ENCODE results near the gene SLC18B1. TPM values are rescaled to one million over a fixed set of nuclear protein-coding genes. Genes with fewer than 3 reads are reported as not detected.

SLC18B1 gene
- total RNA-seq, 1 donor, result 6.9 TPM

DNA sequence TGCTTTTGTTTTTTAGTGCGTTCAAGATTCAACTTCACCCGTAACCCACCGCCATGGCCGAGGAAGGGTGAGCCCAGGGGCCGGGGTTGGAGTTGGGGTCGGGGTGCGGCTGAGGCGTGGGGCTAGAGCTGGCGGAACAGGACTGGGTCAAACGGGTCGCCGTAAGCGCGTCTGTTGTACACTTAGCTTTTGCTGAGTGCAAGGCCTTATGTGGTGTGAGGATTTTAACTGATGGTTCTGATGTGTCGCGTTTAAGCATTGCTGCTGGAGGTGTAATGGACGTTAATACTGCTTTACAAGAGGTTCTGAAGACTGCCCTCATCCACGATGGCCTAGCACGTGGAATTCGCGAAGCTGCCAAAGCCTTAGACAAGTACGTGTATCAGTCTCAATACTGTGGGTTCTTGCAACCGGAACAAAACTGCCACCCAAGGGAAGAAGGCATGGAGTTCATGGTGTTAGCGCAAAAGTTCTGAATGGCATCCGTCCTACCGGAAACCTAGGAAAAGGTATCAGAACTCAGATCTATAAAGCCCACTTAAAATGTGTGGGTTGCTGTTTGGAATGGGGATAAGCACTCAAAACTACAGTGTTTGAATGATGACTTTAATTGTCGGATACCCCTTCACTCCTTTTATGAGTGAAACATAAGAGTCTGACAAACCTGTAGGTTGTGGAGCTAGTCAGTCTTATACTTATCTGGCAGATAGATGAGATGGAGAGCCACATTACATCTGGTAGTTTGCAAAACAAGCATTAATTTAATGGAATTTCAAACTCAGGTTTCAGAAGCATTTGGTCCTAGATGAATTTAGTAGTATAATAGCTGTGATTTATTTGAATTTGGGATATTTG lies 16.5 kb upstream of the SLC18B1 start:
- peak overlapping the region; percentile 93 for H3K4me2 ChIP-seq (ENCODE audit: insufficient read depth, low read length)
- H3K79me2 ChIP-seq (ENCODE audit: insufficient read depth, low read length), result peaks cover 24% of the 10 kb centered on the region
- no peak for DNase-seq (ENCODE audit: insufficient read length, low spot score, missing footprints)
- peaks cover 45% of the 10 kb centered on the region for H3K36me3 ChIP-seq (ENCODE audit: insufficient read depth, low read length)
- peak overlapping the region; percentile 85 for H3K4me3 ChIP-seq (ENCODE audit: insufficient read depth, low read length)
- peaks cover 40% of the 10 kb centered on the region for H3K4me1 ChIP-seq (ENCODE audit: insufficient read depth, low read length)
- no peak overlapping the region for H2AFZ ChIP-seq (ENCODE audit: low read length)
- H3K27ac ChIP-seq (ENCODE audit: low read depth, low read length), result peak overlapping the region; percentile 83
- H3K27me3 ChIP-seq (ENCODE audit: insufficient read depth, low read length), result peaks cover 17% of the 10 kb centered on the region
- no peaks in the 10 kb centered on the region for H3K9me3 ChIP-seq (ENCODE audit: low read depth, low read length)
- peaks cover 49% of the 10 kb centered on the region for H4K20me1 ChIP-seq (ENCODE audit: insufficient read depth, low read length)
- TF ChIP-seq, protein P1, sequence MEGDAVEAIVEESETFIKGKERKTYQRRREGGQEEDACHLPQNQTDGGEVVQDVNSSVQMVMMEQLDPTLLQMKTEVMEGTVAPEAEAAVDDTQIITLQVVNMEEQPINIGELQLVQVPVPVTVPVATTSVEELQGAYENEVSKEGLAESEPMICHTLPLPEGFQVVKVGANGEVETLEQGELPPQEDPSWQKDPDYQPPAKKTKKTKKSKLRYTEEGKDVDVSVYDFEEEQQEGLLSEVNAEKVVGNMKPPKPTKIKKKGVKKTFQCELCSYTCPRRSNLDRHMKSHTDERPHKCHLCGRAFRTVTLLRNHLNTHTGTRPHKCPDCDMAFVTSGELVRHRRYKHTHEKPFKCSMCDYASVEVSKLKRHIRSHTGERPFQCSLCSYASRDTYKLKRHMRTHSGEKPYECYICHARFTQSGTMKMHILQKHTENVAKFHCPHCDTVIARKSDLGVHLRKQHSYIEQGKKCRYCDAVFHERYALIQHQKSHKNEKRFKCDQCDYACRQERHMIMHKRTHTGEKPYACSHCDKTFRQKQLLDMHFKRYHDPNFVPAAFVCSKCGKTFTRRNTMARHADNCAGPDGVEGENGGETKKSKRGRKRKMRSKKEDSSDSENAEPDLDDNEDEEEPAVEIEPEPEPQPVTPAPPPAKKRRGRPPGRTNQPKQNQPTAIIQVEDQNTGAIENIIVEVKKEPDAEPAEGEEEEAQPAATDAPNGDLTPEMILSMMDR (IDR thresholded peaks at IDR 0.05; ENCODE audit: extremely low read depth, low read depth, low read length), result no peak

DNA sequence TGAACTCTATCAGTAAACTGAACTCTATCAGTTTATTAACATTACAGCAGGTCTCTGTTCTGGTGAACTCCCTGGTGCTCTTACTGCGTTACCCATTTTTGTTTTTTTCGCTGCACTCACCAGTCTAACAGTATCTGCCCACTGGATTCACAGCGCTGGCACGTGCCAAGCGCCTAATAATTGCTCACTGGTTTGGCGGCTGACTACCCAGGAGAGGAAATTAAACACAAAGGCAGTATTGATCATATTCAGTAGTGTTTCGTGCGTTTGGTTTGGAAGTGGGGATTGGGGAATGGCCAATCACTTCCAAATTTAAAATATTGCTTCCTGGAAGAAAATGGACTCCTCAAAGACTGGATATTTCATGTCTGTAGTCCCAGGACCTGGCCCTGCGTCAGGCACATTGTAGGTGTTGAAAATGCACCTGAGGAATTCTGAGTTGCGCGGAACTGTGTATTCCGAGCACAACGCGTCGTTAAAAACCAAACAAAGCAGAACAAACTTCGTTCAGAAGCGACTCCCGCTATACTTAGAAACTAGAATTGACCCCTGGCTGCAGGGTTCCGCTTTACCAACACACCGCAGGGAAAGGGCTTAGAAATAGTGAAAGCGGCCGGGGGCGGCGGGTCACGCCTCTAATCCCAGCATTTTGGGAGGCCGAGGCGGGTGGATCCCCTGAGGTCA lies 14.9 kb upstream of the SLC18B1 start:
- Histone ChIP-seq H3K9me3 (ENCODE audit: low read depth, low read length) (no peaks in the 10 kb centered on the region), H3K79me2 (ENCODE audit: insufficient read depth, low read length) (peaks cover 24% of the 10 kb centered on the region), H3K4me3 (ENCODE audit: insufficient read depth, low read length) (peak overlapping the region; percentile 85), H3K27me3 (ENCODE audit: insufficient read depth, low read length) (peaks cover 32% of the 10 kb centered on the region), H3K4me2 (ENCODE audit: insufficient read depth, low read length) (peak overlapping the region; percentile 92), H3K4me1 (ENCODE audit: insufficient read depth, low read length) (peaks cover 39% of the 10 kb centered on the region), H3K36me3 (ENCODE audit: insufficient read depth, low read length) (peaks cover 36% of the 10 kb centered on the region), H4K20me1 (ENCODE audit: insufficient read depth, low read length) (peaks cover 38% of the 10 kb centered on the region), H2AFZ (ENCODE audit: low read length) (peak overlapping the region; percentile 100), H3K27ac (ENCODE audit: low read depth, low read length) (peak overlapping the region; percentile 83)
- peak; percentile 84 for DNase-seq (ENCODE audit: insufficient read length, low spot score, missing footprints)
- TF ChIP-seq, protein P1 (IDR thresholded peaks at IDR 0.05; ENCODE audit: extremely low read depth, low read depth, low read length), result no peak

DNA sequence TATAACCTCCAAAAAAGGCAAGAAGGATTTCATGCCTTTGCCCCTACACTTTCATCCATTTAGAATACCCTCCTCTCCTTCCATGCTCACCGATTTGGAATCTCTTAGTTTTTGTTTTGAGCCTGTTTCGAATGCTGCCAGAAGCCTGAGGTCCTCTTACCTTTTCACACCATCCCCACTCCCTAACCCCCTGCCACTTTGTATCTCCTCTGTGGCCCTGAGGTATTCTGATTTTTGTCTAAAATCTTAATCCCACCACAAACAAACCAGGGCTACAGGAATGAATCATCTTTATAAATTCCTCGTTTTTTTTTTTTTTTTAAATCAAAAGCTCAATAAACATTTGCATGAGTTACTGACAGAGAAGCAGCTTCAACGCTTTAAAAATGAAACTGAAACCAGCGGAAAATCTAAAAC lies 14.3 kb upstream of the SLC18B1 start:
- H2AFZ ChIP-seq (ENCODE audit: low read length), result peak overlapping the region; percentile 100
- peaks cover 34% of the 10 kb centered on the region for H3K27me3 ChIP-seq (ENCODE audit: insufficient read depth, low read length)
- peaks cover 24% of the 10 kb centered on the region for H3K79me2 ChIP-seq (ENCODE audit: insufficient read depth, low read length)
- H3K4me3 ChIP-seq (ENCODE audit: insufficient read depth, low read length), result peak overlapping the region; percentile 85
- H3K27ac ChIP-seq (ENCODE audit: low read depth, low read length), result peak overlapping the region; percentile 83
- TF ChIP-seq, protein P1 (IDR thresholded peaks at IDR 0.05; ENCODE audit: extremely low read depth, low read depth, low read length), result no peak
- peak overlapping the region; percentile 92 for H3K4me2 ChIP-seq (ENCODE audit: insufficient read depth, low read length)
- no peak for DNase-seq (ENCODE audit: insufficient read length, low spot score, missing footprints)
- H4K20me1 ChIP-seq (ENCODE audit: insufficient read depth, low read length), result peaks cover 33% of the 10 kb centered on the region
- peaks cover 36% of the 10 kb centered on the region for H3K4me1 ChIP-seq (ENCODE audit: insufficient read depth, low read length)
- H3K9me3 ChIP-seq (ENCODE audit: low read depth, low read length), result no peaks in the 10 kb centered on the region
- peaks cover 30% of the 10 kb centered on the region for H3K36me3 ChIP-seq (ENCODE audit: insufficient read depth, low read length)

DNA sequence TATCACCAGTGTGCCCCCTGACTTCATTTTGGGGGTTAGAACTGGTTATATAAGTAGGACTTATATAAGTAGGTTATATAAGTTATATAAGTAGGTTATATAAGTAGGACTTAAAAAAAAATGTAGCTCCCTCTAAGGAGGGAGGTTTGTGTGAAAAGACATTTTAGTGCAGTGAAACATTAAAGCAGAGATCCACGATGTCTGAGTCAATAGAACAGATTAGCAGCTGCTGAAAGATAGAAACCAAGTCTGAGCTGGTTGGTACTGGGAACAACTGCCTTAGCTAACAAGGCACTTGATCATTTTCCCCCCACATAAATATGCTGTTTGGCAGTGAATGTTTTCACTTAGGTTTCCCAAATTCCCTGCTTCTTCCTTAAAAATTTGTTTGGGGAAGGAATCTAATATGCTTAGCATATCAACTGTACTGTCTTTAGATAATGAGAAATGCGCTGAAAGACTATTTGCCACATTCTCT lies 13.9 kb upstream of the SLC18B1 start:
- peaks cover 22% of the 10 kb centered on the region for H3K79me2 ChIP-seq (ENCODE audit: insufficient read depth, low read length)
- H3K4me1 ChIP-seq (ENCODE audit: insufficient read depth, low read length), result peaks cover 31% of the 10 kb centered on the region
- H3K27me3 ChIP-seq (ENCODE audit: insufficient read depth, low read length), result peaks cover 34% of the 10 kb centered on the region
- peak overlapping the region; percentile 83 for H3K27ac ChIP-seq (ENCODE audit: low read depth, low read length)
- peaks cover 26% of the 10 kb centered on the region for H3K36me3 ChIP-seq (ENCODE audit: insufficient read depth, low read length)
- H3K9me3 ChIP-seq (ENCODE audit: low read depth, low read length), result no peaks in the 10 kb centered on the region
- peak; percentile 74 for DNase-seq (ENCODE audit: insufficient read length, low spot score, missing footprints)
- TF ChIP-seq, protein P1 (IDR thresholded peaks at IDR 0.05; ENCODE audit: extremely low read depth, low read depth, low read length), result no peak
- H3K4me3 ChIP-seq (ENCODE audit: insufficient read depth, low read length), result peak overlapping the region; percentile 85
- peak overlapping the region; percentile 92 for H3K4me2 ChIP-seq (ENCODE audit: insufficient read depth, low read length)
- peaks cover 28% of the 10 kb centered on the region for H4K20me1 ChIP-seq (ENCODE audit: insufficient read depth, low read length)
- H2AFZ ChIP-seq (ENCODE audit: low read length), result peak overlapping the region; percentile 100

Measured in osteoblast (primary cell).